GM19240 (cell line): ENCODE measurements around the gene TPSB2.
"Not testable (repeated sequence)": the region's sequence is repeated elsewhere in the genome, so short reads cannot be mapped to it uniquely, and the experiment has no call there.

ENCODE experiments used
- DNase-seq: peaks from one replicate; pipeline ENCODE4 v3.0.0; 2011; ENCODE audit warnings: low spot score; ENCODE audit not compliant: insufficient read length

Gene TPSB2

DNA sequence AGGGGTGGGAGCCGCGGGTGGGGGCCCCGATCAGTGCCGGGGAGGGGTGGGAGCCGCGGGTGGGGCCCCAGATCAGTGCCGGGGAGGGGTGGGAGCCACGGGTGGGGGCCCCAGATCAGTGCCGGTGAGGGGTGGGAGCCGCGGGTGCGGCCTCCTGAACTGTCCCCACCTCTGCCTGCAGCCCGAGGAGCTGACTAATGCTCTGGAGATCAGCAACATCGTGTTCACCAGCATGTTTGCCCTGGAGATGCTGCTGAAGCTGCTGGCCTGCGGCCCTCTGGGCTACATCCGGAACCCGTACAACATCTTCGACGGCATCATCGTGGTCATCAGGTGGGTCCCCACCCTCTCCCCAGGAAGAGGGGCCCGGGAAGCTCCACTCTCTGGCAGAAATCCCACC lies 25.1 kb downstream of the TPSB2 start:
- no peak for DNase-seq

DNA sequence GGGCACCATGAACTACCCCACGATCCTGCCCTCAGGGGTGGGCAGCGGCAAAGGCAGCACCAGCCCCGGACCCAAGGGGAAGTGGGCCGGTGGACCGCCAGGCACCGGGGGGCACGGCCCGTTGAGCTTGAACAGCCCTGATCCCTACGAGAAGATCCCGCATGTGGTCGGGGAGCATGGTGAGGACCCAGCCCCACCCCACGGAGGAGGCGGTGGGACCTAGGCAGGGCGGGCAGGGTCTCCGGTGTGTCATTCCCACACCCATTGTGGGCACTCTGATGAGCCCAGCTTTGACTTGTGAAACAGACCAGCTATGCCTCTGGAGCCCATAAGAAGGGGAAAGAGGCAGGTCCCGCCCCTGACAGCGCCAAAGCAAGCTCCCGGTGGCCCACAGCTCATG lies 27.7 kb downstream of the TPSB2 start:
- no peak for DNase-seq

DNA sequence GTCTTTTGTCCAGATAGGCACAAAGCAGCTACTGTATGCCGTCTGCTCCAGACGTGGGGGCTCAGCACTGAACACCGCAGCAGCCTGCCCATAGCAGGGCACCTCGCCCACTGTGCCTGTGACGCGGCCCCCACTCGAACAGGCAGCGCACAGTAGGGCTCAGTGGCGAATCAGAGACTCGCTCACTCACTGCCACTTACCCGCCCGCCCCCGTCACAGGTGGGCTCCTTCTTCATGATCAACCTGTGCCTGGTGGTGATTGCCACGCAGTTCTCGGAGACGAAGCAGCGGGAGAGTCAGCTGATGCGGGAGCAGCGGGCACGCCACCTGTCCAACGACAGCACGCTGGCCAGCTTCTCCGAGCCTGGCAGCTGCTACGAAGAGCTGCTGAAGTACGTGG lies 28.5 kb downstream of the TPSB2 start:
- DNase-seq, result no peak

DNA sequence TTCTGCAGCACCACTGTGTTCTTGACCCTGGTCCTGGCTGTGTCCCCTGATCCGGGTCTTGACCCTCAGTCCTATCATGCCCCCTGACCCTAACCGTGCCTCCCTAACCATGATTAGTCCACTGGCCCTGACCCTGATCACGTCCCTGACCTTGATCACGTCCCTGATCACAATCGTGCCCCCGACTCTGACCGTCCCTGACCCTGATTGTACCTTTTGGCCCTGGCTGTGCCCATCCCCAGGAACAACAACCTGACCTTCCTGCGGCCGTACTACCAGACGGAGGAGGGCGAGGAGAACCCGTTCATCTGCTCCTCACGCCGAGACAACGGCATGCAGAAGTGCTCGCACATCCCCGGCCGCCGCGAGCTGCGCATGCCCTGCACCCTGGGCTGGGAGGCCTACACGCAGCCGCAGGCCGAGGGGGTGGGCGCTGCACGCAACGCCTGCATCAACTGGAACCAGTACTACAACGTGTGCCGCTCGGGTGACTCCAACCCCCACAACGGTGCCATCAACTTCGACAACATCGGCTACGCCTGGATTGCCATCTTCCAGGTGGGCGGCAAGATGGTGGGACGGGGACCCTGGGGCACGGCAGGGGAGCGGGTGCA lies 29.9 kb downstream of the TPSB2 start:
- DNase-seq, result no peak

DNA sequence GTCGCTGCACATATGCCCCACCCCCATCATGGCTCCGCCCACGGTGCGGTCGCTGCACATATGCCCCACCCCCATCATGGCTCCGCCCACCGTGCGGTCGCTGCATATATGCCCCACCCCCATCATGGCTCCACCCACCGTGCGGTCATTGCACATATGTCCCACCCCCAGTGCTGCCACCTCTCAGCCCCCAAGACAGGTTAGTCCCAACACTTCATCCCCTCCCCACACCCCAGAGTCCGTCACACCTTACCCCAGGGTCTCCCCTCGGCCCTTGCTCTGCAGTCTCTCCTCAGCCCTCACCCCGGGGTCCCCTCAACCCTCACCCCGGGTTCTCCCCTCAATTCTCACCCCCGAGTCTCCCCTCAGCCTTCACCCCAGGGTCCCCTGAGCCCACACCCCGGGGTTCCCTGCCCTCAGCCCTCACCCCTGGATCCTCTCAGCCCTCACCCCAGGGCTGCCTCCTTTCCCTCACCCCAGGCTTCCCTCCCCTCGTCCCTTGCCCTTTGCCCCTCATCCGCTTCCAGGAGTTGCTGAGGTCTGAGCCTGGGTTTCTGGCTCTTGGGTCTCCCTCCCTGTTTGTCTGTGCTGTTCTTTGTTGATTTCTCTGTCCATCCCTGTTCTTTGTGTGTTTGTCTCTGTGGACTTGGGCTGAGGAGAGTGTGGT lies 30.5 kb downstream of the TPSB2 start:
- DNase-seq, result no peak

DNA sequence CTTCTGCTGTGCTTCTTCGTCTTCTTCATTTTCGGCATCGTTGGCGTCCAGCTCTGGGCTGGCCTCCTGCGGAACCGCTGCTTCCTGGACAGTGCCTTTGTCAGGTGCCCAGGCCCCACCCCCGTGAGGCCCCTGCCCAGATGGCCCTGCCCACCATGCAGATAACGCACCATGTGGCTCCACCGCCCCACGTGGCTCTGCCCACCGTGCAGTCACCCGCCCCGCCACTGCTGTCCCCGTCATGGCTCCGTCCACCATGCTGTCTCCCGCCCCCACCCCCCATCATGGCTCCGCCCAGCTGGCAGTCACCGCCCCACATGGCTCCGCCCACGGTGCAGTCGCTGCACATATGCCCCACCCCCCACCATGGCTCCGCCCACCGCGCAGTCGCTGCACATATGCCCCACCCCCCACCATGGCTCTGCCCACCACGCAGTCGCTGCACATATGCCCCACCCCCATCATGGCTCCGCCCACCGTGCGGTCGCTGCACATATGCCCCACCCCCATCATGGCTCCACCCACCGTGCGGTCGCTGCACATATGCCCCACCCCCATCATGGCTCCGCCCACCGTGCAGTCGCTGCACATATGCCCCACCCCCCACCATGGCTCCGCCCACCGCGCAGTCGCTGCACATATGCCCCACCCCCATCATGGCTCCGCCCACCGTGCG lies 31.2 kb downstream of the TPSB2 start:
- DNase-seq, result not testable (repeated sequence)

DNA sequence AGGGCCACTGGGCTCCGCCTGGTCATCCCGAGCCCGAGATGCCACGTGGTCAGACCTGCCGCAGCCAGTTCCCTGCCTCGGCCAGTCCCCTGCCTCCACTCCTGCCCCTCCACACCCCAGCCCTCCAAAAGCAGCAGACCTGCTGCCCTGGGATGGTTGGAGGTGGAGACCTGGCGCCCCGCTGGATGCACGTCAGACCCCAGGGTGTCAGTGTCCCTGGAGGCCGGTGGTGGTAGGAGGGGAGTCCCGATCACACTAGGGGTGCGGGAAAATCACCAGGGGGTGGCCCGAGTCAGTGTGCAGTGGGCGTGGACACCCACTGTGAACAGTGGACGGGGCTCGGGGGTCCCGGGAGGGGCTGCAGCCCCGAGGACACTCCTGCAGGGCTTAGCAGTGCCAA lies 31.8 kb downstream of the TPSB2 start:
- no peak for DNase-seq

DNA sequence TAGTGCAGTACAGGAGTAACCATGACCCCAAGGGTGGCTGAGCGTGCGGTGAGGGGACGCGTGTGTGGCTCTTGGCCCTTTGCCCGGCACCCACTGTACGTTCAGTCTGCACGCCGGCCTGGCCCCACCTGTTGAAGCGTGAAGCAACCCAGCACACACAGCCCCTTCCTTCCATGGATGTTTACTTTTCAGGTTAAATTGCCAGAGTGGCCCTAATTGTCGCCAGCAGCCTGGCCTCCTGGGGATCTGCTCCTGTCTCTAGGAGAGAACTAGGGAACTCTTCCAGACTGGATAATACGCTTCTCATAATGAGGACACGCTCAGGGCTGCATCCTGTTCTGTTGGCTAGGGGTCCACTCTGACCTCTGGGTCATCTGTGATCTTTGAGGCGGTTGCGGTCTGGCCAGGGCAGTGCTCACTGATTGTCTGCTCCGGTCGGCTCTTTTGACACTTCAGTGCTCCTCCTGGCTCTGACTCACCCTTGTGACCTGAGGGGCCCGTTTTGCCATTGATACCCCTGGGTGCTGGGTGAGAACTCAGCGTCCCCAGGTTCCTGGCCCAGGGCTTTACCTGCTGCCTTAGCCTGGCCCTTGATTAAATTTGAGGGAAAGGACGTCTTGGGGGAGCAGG lies 32.6 kb downstream of the TPSB2 start:
- DNase-seq, result no peak

DNA sequence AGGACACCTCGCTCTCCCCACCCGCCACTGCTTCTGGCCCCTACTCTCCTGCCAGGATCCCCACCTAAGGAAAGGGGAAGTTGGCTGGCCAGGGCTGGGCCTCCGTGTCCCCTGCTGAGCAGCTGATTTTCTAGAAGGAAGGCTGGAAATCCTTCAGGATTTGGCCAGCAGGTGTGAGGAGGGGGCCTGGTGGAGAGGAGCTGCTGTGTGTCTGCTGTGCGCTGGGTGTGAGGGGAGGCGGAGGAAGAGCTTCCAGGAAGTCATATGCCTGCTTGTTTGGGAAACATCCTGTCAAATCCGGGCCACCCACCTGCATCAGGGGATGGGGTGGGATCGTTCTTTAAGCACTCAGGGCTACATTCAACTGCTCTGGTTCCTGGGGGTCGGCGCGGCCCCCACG lies 33.5 kb downstream of the TPSB2 start:
- no peak for DNase-seq

DNA sequence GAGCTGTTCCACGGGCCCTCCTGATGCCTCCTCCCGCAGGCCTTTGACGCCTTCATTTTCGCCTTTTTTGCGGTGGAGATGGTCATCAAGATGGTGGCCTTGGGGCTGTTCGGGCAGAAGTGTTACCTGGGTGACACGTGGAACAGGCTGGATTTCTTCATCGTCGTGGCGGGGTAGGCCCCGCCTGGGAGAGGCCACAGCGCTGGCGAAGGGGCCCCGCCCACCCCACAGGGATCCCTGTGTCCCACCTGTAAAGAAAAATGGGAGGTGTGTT lies 34.7 kb downstream of the TPSB2 start:
- DNase-seq, result no peak

DNA sequence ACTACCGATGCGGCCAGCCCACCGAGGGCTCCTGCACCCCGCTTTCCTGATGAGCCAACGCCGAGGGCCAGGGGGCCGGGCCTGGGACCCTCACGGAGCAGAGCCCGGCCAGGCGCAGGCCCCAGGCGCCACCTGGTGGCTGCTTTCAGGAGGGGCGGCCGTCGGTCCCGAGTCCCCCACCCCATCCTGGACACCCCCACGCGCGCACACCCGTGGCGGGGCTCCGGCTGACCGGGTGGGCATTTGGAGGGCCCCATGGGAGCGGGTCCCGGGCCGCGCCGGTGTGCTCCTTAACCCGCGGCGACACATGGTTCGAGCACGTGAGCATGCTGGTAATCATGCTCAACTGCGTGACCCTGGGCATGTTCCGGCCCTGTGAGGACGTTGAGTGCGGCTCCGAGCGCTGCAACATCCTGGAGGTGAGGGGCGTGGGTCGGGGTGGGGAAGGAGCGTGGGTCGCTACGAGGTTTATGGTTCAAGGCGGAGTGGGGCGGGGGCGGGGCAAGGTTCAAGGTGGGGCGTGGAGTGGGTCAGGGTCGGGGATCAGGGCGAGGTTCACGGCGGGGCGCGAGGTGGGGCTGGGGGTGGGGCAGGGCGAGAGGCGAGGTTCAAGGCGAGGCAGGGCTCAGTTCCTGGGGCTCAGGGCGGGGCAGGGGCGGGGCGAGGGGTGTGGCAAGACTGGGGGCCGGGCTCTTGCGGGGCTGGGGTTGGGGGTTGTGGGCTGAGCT lies 35.2 kb downstream of the TPSB2 start:
- no peak for DNase-seq

DNA sequence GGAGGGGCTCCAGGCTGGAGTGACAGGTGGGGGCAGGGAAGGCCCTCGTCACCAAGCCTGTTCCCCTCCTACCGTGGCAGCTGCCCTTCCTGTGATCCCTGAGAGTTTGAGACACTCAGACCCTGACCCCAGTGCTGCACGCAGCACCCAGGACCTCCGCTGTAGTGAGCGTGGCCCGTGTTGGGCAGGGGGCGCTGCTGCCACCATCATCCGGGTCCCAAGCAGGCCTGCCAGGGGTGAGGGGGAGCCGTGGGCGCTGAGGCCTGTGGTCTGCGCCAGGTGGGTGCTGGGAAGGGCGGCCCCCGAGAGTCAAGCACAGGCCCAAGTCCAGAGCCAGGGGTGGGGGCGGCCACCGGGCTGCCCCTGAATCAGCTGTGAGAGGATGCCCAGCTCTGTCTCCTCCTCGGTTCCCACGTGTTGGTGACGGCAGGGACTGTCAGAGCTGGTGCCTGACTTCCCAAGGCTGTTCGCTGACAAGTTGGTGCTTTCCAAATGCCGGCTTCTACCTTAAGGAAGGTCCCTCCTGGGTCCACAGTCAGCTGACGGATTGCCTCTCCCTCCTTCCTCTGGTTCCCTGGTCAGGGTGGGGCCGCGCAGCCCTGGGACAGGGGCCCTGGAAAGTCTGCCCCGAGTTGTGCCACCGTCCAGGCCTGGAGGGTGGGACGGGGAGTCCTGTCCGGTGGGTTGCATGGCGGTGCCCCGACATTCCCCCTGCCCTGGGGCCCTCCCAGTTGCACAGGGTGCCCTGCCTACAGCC lies 36.0 kb downstream of the TPSB2 start:
- no peak for DNase-seq

DNA sequence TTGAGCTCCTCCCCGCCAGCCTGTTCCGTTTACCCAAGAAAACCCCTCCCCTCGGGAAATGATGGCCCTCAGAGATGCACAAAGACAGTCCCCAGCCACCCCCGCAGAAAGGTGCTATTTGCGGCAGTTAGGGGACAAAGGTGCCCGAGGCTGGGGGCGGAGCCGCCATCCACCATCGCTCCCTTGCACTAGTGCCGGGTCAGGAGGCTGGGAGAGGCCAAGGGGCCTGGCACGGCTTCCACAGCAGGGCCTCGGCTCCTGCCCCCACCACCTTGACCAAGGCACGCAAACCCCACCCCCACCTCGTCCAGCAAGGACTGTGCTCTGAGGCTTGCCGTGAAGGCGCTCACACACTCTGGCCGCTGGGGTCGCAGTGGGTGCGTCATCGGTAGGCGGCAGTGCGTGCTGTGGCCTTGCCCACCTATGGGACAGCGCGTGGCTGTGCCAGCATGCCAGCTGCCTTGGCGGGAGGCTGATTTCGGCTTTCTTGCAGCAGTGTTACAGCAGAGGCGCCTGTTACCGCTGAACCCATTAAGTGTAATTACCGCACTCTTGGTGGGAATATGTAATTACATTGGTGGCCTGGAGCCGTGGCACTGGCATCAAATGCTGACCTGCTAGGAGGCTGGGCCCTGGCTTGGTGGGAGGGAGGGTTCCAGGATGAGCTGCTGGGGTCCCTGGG lies 36.7 kb downstream of the TPSB2 start:
- DNase-seq, result no peak

DNA sequence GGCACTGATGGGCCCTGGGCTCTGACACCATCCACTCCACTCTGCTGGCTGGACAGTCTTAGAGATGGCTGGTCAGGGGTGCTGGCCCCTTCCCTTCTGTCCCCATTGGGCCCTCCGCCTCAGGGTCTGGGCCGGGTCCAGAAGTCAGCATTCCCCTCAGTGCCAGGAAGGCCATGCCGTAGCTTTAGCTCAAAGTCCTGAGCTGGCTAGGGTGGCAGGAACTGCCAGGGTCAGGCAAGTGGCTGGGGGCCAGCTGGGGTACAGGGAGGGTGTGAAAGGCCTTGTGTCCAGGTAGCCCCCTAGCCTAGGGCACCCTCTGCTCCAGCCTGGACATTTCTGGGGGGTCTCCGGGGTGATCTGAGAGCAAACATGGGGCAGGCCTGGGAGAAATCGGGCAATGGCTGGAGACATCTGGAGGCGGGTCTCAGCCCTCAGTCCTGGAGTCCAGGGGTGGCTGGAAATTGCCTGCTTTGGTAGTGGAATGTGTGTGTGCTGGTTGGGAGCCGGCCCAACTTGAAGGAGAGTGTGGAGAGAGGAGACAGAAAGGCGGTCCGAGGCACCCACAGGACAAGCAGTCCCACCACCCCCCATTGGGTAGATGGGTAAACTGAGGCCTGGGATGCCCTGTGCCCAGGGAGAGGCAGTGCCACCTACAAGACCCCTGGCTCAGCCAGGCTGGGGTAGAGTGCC lies 37.5 kb downstream of the TPSB2 start:
- DNase-seq, result no peak

DNA sequence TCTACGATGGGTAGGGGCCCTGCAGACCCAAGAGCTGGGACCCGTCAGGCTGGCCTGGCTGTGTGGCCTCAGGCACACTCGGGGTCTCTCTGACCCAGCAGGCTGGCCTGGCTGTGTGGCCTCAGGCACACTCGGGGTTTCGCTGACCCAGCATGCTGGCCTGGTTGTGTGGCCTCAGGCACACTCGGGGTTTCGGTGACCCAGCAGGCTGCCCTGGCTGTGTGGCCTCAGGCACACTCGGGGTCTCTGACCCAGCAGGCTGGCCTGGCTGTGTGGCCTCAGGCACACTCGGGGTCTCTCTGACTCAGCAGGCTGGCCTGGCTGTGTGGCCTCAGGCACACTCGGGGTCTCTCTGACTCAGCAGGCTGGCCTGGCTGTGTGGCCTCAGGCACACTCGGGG lies 39.2 kb downstream of the TPSB2 start:
- DNase-seq, result not testable (repeated sequence)

DNA sequence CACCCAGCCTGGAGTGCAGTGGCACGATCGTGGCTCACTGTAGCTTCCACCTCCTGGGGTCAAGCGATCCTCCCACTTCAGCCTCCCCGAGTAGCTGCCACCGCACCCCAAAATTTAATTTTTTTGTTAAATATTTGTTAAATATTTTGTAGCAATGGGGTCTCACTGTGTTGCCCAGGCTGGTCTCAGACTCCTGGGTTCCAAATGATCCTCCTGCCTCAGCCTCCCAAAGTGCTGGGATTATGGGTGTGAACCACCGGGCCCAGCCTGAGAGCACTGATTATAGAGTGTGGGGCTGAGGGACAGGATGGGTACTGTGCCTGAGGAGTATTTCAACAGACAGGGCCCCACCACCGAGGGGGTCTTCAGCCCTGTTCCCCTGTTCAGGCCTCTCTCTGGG lies 40.5 kb downstream of the TPSB2 start:
- DNase-seq, result no peak

DNA sequence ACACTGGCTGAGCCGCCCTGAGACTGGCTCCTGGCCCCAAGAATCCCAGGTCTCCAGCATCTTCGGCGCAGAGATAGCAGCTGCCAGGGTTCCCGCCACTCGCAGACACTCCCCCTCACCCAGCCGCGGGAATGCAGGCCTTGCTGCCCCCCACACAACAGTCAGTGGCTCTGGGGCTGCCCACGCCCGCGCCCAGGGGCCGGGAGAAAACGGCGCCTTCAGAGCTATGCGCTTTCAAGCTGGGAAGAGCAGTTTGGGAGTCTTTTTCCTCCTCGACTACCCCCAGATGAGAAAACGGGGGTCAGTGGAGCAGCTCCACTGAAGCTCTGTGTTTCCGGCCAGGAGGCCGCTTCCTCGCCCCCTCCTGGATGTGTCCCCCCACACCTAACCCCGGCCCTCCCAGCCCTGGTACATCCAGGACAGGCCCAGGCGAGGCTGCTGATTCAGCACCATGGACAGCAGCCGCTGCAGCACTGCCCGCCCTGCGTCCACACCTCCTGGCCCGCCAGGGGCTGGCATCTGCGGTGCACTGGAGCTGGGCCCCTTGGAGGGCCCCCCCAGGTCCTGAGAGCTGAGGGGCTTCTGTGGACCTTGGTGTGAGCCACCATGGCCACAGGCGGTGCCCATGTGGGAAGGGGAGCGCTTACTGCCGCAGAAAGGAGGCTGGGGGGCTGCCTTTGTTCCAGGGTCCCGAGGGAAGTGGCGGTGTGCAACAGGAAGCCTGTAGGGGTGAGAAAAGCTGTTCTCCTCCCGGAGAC lies 41.4 kb downstream of the TPSB2 start:
- DNase-seq, result no peak

DNA sequence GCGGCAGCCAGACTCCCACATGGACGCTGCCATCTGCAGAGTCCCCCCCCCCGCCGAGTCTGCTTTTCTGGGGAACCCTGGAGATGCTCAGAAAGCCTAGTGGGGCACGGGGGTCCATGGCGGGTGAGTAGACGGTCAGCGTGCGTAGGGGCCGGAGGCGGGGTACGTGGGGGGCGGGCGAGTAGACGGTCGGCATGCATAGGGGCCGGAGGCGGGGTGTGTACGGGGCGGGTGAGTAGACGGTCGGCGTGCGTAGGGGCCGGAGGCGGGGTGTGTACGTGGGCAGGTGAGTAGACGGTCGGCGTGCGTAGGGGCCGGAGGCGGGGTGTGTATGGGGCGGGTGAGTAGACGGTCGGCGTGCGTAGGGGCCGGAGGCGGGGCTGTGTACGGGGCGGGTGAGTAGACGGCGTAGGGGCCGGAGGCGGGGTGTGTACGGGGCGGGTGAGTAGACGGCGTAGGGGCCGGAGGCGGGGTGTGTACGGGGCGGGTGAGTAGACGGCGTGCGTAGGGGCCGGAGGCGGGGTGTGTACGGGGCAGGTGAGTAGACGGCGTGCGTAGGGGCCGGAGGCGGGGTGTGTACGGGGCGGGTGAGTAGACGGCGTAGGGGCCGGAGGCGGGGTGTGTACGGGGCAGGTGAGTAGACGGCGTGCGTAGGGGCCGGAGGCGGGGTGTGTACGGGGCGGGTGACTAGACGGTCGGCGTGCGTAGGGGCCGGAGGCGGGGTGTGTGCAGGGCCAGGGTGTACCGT lies 44.4 kb downstream of the TPSB2 start:
- DNase-seq, result not testable (repeated sequence)

DNA sequence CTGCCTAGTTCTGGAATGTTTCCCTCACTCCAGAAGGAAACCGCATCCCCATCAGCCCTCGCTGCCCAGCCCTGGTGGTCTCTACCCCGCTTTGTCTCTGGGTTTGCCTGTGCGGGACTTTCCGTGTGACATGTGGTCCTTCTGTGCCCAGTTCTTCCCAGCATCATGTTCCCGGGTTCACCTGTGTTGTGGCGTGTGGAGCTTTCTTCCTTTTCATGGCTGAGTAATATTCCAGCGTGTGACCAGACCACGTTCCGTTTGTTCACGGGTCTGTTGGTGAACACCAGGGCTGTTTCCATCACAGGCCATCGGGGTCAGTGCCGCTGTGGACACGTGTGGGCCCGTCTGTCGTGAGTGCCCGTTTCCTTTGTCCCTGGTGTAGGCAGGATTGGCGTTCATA lies 45.0 kb downstream of the TPSB2 start:
- DNase-seq, result no peak
